ENCODE data around the gene XYLT1. TPM values are rescaled to one million over a fixed set of nuclear protein-coding genes. Genes with fewer than 3 reads are reported as not detected.

XYLT1 gene
- total RNA-seq, 1 experiment from 2014 or later: not detected

GRCh38 chr16:17305694-17306093, 165.1 kb downstream of the XYLT1 start:
- intact Hi-C loops (cut with micrococcal nuclease): no loop called here
- H3K4me1 ChIP-seq (ENCODE audit: insufficient read depth, low read length): no peaks in the 10 kb centered on the region
- H3K36me3 ChIP-seq (ENCODE audit: low read depth, low read length): no peaks in the 10 kb centered on the region
- H3K79me2 ChIP-seq (ENCODE audit: low read length): no peaks in the 10 kb centered on the region
- no peak for TF ChIP-seq CTCF (conservative IDR thresholded peaks at IDR 0.05; ENCODE audit: low read depth, low read length)
- no peak for TF ChIP-seq EZH2 (IDR thresholded peaks at IDR 0.05; ENCODE audit: low read length, unreplicated experiment)
- no peak for TF ChIP-seq EZH2phosphoT487 (IDR thresholded peaks at IDR 0.05; ENCODE audit: borderline replicate concordance, low read length)
- no peak overlapping the region for H3K9ac ChIP-seq (ENCODE audit: low read length)
- no peaks in the 10 kb centered on the region for H3K9me2 ChIP-seq (replicated peaks; ENCODE audit: low read length)
- no peaks in the 10 kb centered on the region for H3K27me3 ChIP-seq (ENCODE audit: low read length)
- no peak overlapping the region for H2AFZ ChIP-seq (ENCODE audit: low read length)
- H3K4me3 ChIP-seq (ENCODE audit: low read length): no peak overlapping the region
- H3K27ac ChIP-seq (ENCODE audit: low read length): no peak overlapping the region
- no TSS peak for BruUV-seq (replicated peaks)
- ATAC-seq (no peak), DNase-seq (no peak)
- ChIA-PET CTCF (no interaction called here), POLR2A (ENCODE audit: unreplicated experiment) (no interaction called here)
- H4K20me1 ChIP-seq (ENCODE audit: low read length): no peaks in the 10 kb centered on the region
- H3K4me2 ChIP-seq (ENCODE audit: low read length): no peak overlapping the region
- no peaks in the 10 kb centered on the region for H3F3A ChIP-seq (ENCODE audit: low read length, unreplicated experiment)
- H3K9me3 ChIP-seq (ENCODE audit: low read length): no peaks in the 10 kb centered on the region

DNA sequence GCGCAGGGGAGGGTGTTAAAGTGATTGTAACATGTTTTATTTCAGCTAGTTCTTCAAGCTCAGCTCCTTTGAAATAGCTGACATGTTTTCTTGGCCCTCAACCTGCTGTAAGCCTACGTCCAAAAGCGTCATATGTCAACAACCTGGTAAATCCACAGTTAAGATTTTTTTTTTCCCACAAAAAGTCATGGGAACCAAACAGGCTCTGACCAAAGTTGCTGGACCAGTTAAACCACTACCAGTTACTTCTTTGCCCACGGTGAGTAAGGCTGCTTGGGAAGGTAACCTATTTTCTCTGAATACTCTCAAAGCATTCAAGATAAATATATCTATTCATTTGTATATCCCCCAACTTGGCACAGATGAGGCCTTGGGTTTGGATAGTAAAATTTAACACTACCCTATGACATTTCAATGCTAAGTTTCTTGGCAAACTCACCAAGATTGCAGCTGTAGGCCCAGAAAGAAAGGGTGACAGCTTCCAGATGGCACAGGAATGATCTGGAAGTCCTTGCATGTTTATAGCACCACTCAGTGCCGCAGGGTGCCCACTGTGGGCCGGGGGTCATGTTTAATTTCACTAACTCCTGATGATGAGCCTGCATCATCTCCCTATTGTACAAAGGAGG, 166.2 kb downstream of the XYLT1 start:
- H3K9me3 ChIP-seq (ENCODE audit: low read length): no peaks in the 10 kb centered on the region
- ChIA-PET POLR2A (ENCODE audit: unreplicated experiment) (no interaction called here), CTCF (no interaction called here)
- DNase-seq (peak; percentile 22), ATAC-seq (no peak)
- H2AFZ ChIP-seq (ENCODE audit: low read length): no peak overlapping the region
- H3K4me3 ChIP-seq (ENCODE audit: low read length): no peak overlapping the region
- H3K27me3 ChIP-seq (ENCODE audit: low read length): no peaks in the 10 kb centered on the region
- H3K4me1 ChIP-seq (ENCODE audit: insufficient read depth, low read length): no peaks in the 10 kb centered on the region
- H3K4me2 ChIP-seq (ENCODE audit: low read length): no peak overlapping the region
- no peaks in the 10 kb centered on the region for H4K20me1 ChIP-seq (ENCODE audit: low read length)
- H3K79me2 ChIP-seq (ENCODE audit: low read length): no peaks in the 10 kb centered on the region
- TF ChIP-seq CTCF (conservative IDR thresholded peaks at IDR 0.05; ENCODE audit: low read depth, low read length): no peak
- no peak for TF ChIP-seq EZH2phosphoT487 (IDR thresholded peaks at IDR 0.05; ENCODE audit: borderline replicate concordance, low read length)
- TF ChIP-seq EZH2 (IDR thresholded peaks at IDR 0.05; ENCODE audit: low read length, unreplicated experiment): no peak
- no peak overlapping the region for H3K27ac ChIP-seq (ENCODE audit: low read length)
- no peaks in the 10 kb centered on the region for H3F3A ChIP-seq (ENCODE audit: low read length, unreplicated experiment)
- intact Hi-C loops (cut with micrococcal nuclease): no loop called here
- H3K9me2 ChIP-seq (replicated peaks; ENCODE audit: low read length): no peaks in the 10 kb centered on the region
- BruUV-seq (replicated peaks): no TSS peak
- H3K9ac ChIP-seq (ENCODE audit: low read length): no peak overlapping the region
- no peaks in the 10 kb centered on the region for H3K36me3 ChIP-seq (ENCODE audit: low read depth, low read length)

GRCh38 chr16:17304106-17304490, 166.7 kb downstream of the XYLT1 start:
- POLR2A ChIA-PET (ENCODE audit: unreplicated experiment): no interaction called here
- DNase-seq (no peak), ATAC-seq (no peak)
- intact Hi-C loops (cut with micrococcal nuclease): no loop called here
- no peak for TF ChIP-seq EZH2 (IDR thresholded peaks at IDR 0.05; ENCODE audit: low read length, unreplicated experiment)
- no peak for TF ChIP-seq CTCF (conservative IDR thresholded peaks at IDR 0.05; ENCODE audit: low read depth, low read length)
- TF ChIP-seq EZH2phosphoT487 (IDR thresholded peaks at IDR 0.05; ENCODE audit: borderline replicate concordance, low read length): no peak
- Histone ChIP-seq H2AFZ (ENCODE audit: low read length) (no peak overlapping the region), H3K4me3 (ENCODE audit: low read length) (no peak overlapping the region), H4K20me1 (ENCODE audit: low read length) (no peaks in the 10 kb centered on the region), H3F3A (ENCODE audit: low read length, unreplicated experiment) (no peaks in the 10 kb centered on the region), H3K36me3 (ENCODE audit: low read depth, low read length) (no peaks in the 10 kb centered on the region), H3K9me3 (ENCODE audit: low read length) (no peaks in the 10 kb centered on the region), H3K79me2 (ENCODE audit: low read length) (no peaks in the 10 kb centered on the region), H3K27me3 (ENCODE audit: low read length) (no peaks in the 10 kb centered on the region), H3K4me1 (ENCODE audit: insufficient read depth, low read length) (no peaks in the 10 kb centered on the region), H3K27ac (ENCODE audit: low read length) (no peak overlapping the region), H3K9me2 (replicated peaks; ENCODE audit: low read length) (no peaks in the 10 kb centered on the region), H3K9ac (ENCODE audit: low read length) (no peak overlapping the region), H3K4me2 (ENCODE audit: low read length) (no peak overlapping the region)
- no TSS peak for BruUV-seq (replicated peaks)
- CTCF ChIA-PET: no interaction called here
